A673 (cell line): Measurements from ENCODE around the gene UBE3C.

Experiments
- EZH2 ChIP-seq: fragments of 200-600 bp; sonication (generic); IDR thresholded peaks from 2 replicates; pipeline ENCODE4 v1.6.1; 2017; ENCODE audit warnings: borderline replicate concordance, low read depth, mild to moderate bottlenecking, mixed read lengths, antibody characterized with exemption, low read length; ENCODE audit not compliant: poor library complexity, severe bottlenecking
- TF ChIP-seq, protein P1 (sequence below): fragments of 300-800, 200-600 bp; sonication (generic); conservative IDR thresholded peaks from 2 replicates; pipeline ENCODE4 v1.5.1; 2017; ENCODE audit warnings: low read depth, mild to moderate bottlenecking, antibody characterized with exemption, low read length, moderate library complexity, mixed read lengths

GRCh38 chr7:157208571-157209413 is 70.1 kb downstream of the UBE3C start:
- TF ChIP-seq, protein P1, sequence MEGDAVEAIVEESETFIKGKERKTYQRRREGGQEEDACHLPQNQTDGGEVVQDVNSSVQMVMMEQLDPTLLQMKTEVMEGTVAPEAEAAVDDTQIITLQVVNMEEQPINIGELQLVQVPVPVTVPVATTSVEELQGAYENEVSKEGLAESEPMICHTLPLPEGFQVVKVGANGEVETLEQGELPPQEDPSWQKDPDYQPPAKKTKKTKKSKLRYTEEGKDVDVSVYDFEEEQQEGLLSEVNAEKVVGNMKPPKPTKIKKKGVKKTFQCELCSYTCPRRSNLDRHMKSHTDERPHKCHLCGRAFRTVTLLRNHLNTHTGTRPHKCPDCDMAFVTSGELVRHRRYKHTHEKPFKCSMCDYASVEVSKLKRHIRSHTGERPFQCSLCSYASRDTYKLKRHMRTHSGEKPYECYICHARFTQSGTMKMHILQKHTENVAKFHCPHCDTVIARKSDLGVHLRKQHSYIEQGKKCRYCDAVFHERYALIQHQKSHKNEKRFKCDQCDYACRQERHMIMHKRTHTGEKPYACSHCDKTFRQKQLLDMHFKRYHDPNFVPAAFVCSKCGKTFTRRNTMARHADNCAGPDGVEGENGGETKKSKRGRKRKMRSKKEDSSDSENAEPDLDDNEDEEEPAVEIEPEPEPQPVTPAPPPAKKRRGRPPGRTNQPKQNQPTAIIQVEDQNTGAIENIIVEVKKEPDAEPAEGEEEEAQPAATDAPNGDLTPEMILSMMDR: no peak
- TF ChIP-seq EZH2: no peak
